Body of pancreas (tissue), 4 donors: ENCODE data around the gene ADGRA1. TPM values are rescaled to one million over a fixed set of nuclear protein-coding genes. Genes with fewer than 3 reads are reported as not detected.

ENCODE experiments used
- ATAC-seq: fragments of 150-250 bp; one replicate; pipeline ENCODE4 v1.9.1; 2016
- DNase-seq, 4 donors: peaks; one replicate each; pipeline ENCODE4 v3.0.0-alpha.2; 2019
- H3K27ac ChIP-seq, 4 donors: fragments of 200-600 bp; sonication (generic); 1 replicate in 3 of 4; 2 replicates in 1 of 4; pipeline versions ENCODE4 v1.5.1 to v1.6.1; 2016 to 2019; ENCODE audit warnings: mild to moderate bottlenecking in 1 of 4, mixed read lengths in 1 of 4, moderate library complexity in 1 of 4
- H3K27me3 ChIP-seq, 2 donors: fragments of 200-600 bp; sonication (generic); one replicate each; pipeline ENCODE4 v1.6.0; 2016; ENCODE audit warnings: mild to moderate bottlenecking in 1 of 2
- H3K36me3 ChIP-seq, 2 donors: fragments of 200-600 bp; sonication (generic); replicated peaks in 1 of 2; 2 replicates each; pipeline ENCODE4 v1.5.1; 2016; ENCODE audit warnings: low read depth in 2 of 2; ENCODE audit not compliant: insufficient read depth in 1 of 2
- H3K4me1 ChIP-seq: fragments of 200-600 bp; sonication (generic); one replicate; pipeline ENCODE4 v1.6.0; 2016
- H3K4me3 ChIP-seq, 2 donors: fragments of 200-600 bp; sonication (generic); 1 replicate in 1 of 2; 2 replicates in 1 of 2; pipeline ENCODE4 v1.5.1; 2016 to 2019
- H3K9me3 ChIP-seq, 3 donors: fragments of 200-600 bp; sonication (generic); 1 replicate in 2 of 3; 2 replicates in 1 of 3; pipeline ENCODE4 v1.5.1; 2016
- POLR2A ChIP-seq, 3 donors: fragments of 450-650 bp; IDR thresholded peaks; one replicate each; pipeline ENCODE4 v1.6.1; 2016; ENCODE audit warnings: antibody characterized with exemption in 3 of 3, mild to moderate bottlenecking in 2 of 3
- WGBS, 2 donors: methylation state at CpG; one replicate each; pipeline ENCODE4 v1.1.5; 2017; 5-methylcytosine and 5-hydroxymethylcytosine counted together
- intact Hi-C: fragments of 100-400 bp; cut with DNase I; formaldehyde crosslinking; loops from one replicate; pipeline ENCODE4 v1.15.1; 2023
- total RNA-seq, 2 donors: library from RNA; depleted of rRNA; stranded (reverse); fragments of >200 nt; gene quantifications; one replicate each; pipeline ENCODE4 v1.1.0, GENCODE V29; 2016
- TF ChIP-seq, protein P1 (sequence below), 7 experiments: fragments of 450-650 bp in 4 of 7; fragments of 200-600 bp in 3 of 7; sonication (generic) in 3 of 7; IDR thresholded peaks; one replicate each; pipeline ENCODE4 v1.5.1; 2016 to 2019; ENCODE audit warnings: antibody characterized with exemption in 7 of 7

The ADGRA1 gene
- total RNA-seq, 2 donors from 2014 or later = under 0.01 TPM; not detected in 1

DNA sequence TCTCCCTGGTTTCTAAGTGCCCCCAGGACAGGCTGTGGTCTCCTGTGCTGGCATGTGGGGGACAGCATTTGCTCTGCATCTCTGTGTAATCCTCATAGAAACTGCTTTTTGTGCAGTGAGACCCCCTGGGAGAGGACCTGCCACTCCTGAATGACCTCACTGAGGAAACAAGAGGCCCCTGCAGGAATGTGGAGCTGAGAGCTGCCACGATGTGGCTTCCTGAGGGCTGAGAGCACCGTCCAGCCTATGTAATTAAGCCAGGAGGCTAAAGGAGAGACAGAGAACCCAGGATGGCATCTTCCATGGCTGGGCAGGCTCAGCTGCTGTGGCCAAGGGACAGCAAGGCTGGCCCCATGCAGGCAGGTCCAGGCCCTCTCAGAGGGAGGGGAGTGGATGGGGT lies 32.3 kb upstream of the ADGRA1 start:
- ATAC-seq = no peak
- 13 to 40% methylated on average over 1 to 2 of the region's 2 CpGs for WGBS, 2 donors
- Histone ChIP-seq H3K36me3 (no peaks in the 10 kb centered on the region), H3K27ac (no peak overlapping the region), H3K4me1 (no peaks in the 10 kb centered on the region), H3K9me3 (no peaks in the 10 kb centered on the region), H3K4me3 (no peak overlapping the region), H3K27me3 (no peaks in the 10 kb centered on the region)
- intact Hi-C loops = no loop called here
- DNase-seq = no peak
- TF ChIP-seq, protein P1, sequence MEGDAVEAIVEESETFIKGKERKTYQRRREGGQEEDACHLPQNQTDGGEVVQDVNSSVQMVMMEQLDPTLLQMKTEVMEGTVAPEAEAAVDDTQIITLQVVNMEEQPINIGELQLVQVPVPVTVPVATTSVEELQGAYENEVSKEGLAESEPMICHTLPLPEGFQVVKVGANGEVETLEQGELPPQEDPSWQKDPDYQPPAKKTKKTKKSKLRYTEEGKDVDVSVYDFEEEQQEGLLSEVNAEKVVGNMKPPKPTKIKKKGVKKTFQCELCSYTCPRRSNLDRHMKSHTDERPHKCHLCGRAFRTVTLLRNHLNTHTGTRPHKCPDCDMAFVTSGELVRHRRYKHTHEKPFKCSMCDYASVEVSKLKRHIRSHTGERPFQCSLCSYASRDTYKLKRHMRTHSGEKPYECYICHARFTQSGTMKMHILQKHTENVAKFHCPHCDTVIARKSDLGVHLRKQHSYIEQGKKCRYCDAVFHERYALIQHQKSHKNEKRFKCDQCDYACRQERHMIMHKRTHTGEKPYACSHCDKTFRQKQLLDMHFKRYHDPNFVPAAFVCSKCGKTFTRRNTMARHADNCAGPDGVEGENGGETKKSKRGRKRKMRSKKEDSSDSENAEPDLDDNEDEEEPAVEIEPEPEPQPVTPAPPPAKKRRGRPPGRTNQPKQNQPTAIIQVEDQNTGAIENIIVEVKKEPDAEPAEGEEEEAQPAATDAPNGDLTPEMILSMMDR (IDR thresholded peaks at IDR 0.05) = no peak
- TF ChIP-seq POLR2A (IDR thresholded peaks at IDR 0.05) = no peak

DNA sequence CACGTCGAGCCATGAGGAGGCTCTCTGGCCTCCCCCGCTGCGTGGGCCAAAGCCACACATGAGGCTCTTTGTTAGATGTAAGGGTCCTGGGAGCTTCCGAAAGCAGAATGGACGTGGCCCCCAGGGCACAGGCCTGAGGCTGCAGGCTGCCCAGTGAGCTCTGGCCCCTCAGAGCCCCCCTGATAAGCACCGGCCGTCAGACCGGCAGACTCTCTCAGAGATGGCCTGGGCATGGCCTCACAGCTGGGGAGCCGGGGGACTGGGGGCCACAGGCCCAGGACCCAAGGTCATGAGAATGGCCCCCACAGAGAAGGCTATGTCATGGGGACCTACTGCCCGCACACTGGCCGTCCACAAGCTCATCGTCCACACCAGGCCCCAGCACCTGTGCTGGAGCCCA lies 31.7 kb upstream of the ADGRA1 start:
- H3K27me3 ChIP-seq = no peaks in the 10 kb centered on the region
- ATAC-seq = no peak
- WGBS, 2 donors = 84 to 88% methylated on average over 13 of the region's 13 CpGs

DNA sequence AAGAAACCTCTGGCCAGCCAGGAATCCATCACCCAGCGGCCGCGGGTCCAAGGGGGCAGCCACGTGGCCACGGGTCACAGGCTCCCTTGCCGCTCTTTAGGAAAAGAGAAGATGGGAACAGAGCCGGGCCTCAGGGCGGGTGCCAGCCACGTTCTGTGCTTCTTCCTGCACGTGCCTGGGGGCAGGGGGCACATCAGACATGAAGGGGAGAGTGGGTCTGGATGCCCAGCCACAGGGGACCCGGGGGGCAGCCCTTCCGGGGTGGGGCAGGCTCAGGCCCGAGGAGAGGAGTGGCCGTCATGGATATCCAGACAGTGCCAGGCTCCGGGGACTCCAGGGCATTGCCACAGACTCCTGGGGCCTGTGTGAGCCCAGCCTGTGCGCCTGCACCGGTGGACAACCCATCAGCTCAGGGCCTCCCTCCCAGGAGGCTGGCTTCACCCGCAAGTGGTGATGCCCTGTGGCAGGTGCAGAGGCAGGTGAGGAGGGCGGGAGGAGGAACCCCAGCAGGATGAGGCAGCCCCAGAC lies 31.0 kb upstream of the ADGRA1 start:
- Histone ChIP-seq H3K36me3 (no peaks in the 10 kb centered on the region), H3K27ac (no peak overlapping the region), H3K4me1 (no peaks in the 10 kb centered on the region), H3K9me3 (no peaks in the 10 kb centered on the region), H3K4me3 (no peak overlapping the region), H3K27me3 (no peaks in the 10 kb centered on the region)
- no peak for TF ChIP-seq POLR2A (IDR thresholded peaks at IDR 0.05)
- TF ChIP-seq, protein P1 (IDR thresholded peaks at IDR 0.05) = no peak
- DNase-seq (no peak), ATAC-seq (no peak)
- WGBS, 2 donors = 60 to 65% methylated on average over 7 to 17 of the region's 19 CpGs
- intact Hi-C loops = no loop called here

More for the DNA sequence above, 31.7 kb upstream of the ADGRA1 start:
- Histone ChIP-seq H3K36me3 (no peaks in the 10 kb centered on the region), H3K4me3 (no peak overlapping the region), H3K9me3 (no peaks in the 10 kb centered on the region), H3K27ac (no peak overlapping the region), H3K4me1 (no peaks in the 10 kb centered on the region)
- DNase-seq = no peak
- intact Hi-C loops = no loop called here
- TF ChIP-seq, protein P1 (IDR thresholded peaks at IDR 0.05) = no peak
- TF ChIP-seq POLR2A (IDR thresholded peaks at IDR 0.05) = no peak

DNA sequence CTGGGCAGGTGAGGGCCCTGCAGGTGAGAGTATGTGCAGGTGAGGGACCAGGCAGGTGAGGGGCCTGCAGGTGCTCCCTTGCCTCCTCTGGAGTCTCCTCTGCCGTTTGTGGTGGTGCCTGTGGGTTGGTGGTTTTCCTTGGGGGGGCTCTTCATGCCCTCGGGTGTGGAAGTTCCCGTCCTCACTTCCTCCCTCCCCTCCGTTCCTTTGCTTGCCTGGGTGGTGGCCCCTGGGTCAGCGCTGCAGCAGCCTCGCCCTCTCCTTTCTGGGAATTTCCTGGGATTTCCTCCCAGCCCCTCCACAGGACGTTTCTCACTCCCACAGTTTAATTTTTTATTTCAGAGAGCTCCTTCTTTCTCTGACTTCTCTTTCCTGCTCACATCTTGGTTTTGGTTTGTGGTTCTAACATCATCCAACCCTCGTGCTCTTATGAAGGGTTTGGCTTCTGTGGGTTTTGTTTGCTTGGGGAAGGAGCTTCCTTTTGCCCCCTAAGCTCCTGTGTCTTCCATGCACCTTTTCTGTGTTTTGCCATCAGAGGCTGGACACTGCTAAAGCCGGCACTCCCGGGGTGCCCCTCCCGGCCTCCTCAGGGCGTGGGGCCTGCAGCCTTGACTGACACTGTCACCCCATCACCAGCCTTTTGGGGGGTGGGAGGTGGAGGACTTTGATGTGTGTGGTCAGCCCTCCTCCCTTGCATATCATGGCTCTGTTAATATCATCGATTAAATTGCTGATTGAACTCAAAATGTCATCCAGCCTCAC lies 29.2 kb upstream of the ADGRA1 start:
- TF ChIP-seq, protein P1 (IDR thresholded peaks at IDR 0.05) = no peak
- TF ChIP-seq POLR2A (IDR thresholded peaks at IDR 0.05) = no peak
- 43 to 44% methylated on average over 12 to 13 of the region's 13 CpGs for WGBS, 2 donors

DNA sequence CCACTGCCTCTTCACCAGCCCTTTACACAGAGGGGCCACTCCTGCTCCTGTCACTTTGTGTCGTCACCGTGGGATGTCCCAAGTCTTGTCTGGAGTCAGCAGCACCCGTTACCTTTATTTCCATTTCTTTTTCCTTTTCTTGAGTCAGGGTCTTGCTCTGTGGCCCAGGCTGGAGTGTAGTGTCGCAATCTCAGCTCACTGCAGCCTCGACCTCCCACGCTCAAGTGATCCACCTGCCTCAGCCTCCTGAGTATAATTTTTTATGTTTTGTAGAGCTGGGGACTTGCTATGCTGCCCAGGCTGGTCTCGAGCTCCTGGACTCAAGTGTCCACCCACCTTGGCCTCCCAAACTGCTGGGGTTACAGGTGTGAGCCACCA lies 28.6 kb upstream of the ADGRA1 start:
- intact Hi-C loops = no loop called here
- no peak overlapping the region for H3K4me3 ChIP-seq
- DNase-seq = no peak
- no peaks in the 10 kb centered on the region for H3K27me3 ChIP-seq
- no peaks in the 10 kb centered on the region for H3K9me3 ChIP-seq
- H3K36me3 ChIP-seq = no peaks in the 10 kb centered on the region
- no peak for TF ChIP-seq POLR2A (IDR thresholded peaks at IDR 0.05)
- TF ChIP-seq, protein P1 (IDR thresholded peaks at IDR 0.05) = no peak
- H3K27ac ChIP-seq = no peak overlapping the region
- no peaks in the 10 kb centered on the region for H3K4me1 ChIP-seq
- no peak for ATAC-seq
- 58 to 59% methylated on average over 4 to 7 of the region's 7 CpGs for WGBS, 2 donors

More for the DNA sequence above, 29.2 kb upstream of the ADGRA1 start:
- H3K27ac ChIP-seq = no peak overlapping the region
- intact Hi-C loops = no loop called here
- no peaks in the 10 kb centered on the region for H3K27me3 ChIP-seq
- H3K9me3 ChIP-seq = no peaks in the 10 kb centered on the region
- H3K4me3 ChIP-seq = no peak overlapping the region
- no peaks in the 10 kb centered on the region for H3K36me3 ChIP-seq
- no peak for DNase-seq
- no peak for ATAC-seq
- no peaks in the 10 kb centered on the region for H3K4me1 ChIP-seq
